HCT116 (cell line): ENCODE results near the gene GPC5. TPM values are rescaled to one million over a fixed set of nuclear protein-coding genes. Genes with fewer than 3 reads are reported as not detected.

ENCODE experiments used
- ATAC-seq: fragments of 200-7000 bp; cut with Tn5 transposase; 2 replicates; pipeline ENCODE4 v1.9.1; 2020; ENCODE audit warnings: mild to moderate bottlenecking, moderate library complexity
- BruUV-seq: library from RNA; stranded (reverse); fragments of 400-500 nt; replicated peaks from 2 replicates; lab custom pipeline; 2021; lab: Mats Ljungman, UMichigan
- CTCF ChIA-PET: fragments of 300-600 bp; sonication (Branson Sonifier 250); formaldehyde crosslinking; loops from one replicate; lab custom pipeline; 2021; ENCODE audit warnings: antibody characterized with exemption; lab: Charles Lee
- POLR2A ChIA-PET: fragments of 300-600, 350-600 bp; sonication (Branson Sonifier 250); formaldehyde crosslinking; loops from one replicate; lab custom pipeline; 2021; ENCODE audit warnings: antibody characterized with exemption; lab: Charles Lee
- RAD21 ChIA-PET, 2 experiments: fragments of 300-600 bp; sonication (Branson Sonifier 250); formaldehyde crosslinking; loops; one replicate each; lab custom pipeline; 2023; ENCODE audit warnings: low total read pairs in 2 of 2; ENCODE audit not compliant: uncharacterized antibody in 2 of 2, unreplicated experiment in 2 of 2, low non-redundant PET in 1 of 2; lab: Charles Lee
- DNase-seq: peaks from one replicate; pipeline ENCODE4 v3.0.0-alpha.2; 2010; ENCODE audit warnings: low read depth, low spot score
- H2AFZ ChIP-seq: fragments of 200-600 bp; shearing (Covaris generic), sonication (generic); 2 replicates; pipeline ENCODE4 v1.6.1; 2017; ENCODE audit warnings: low read depth, mixed run types, mixed read lengths, antibody characterized with exemption, low read length; ENCODE audit not compliant: poor library complexity, severe bottlenecking
- H3K27ac ChIP-seq: 2 replicates; pipeline ENCODE4 v1.5.1; 2012; ENCODE audit warnings: low read depth, low read length
- H3K27me3 ChIP-seq: fragments of 200-600 bp; sonication (generic); 2 replicates; pipeline ENCODE4 v1.6.1; 2016; ENCODE audit warnings: mixed run types, low read length, mixed read lengths; ENCODE audit not compliant: insufficient read depth
- H3K36me3 ChIP-seq, 2 experiments: fragments of 200-500 bp in 1 of 2; fragments of 200-600 bp in 1 of 2; sonication (Bioruptor generic) in 1 of 2; sonication (generic) in 1 of 2; 2 replicates each; pipeline versions ENCODE4 v1.5.1 to v1.6.1; 2014 to 2016; ENCODE audit warnings: low read length in 2 of 2, inconsistent platforms in 1 of 2, mixed read lengths in 1 of 2, mixed run types in 1 of 2; ENCODE audit not compliant: insufficient read depth in 2 of 2, control insufficient read depth in 1 of 2
- H3K4me1 ChIP-seq, 2 experiments: fragments of 200-600 bp in 1 of 2; sonication (generic) in 1 of 2; 2 replicates each; pipeline versions ENCODE4 v1.5.1 to v1.6.1; 2012 to 2017; ENCODE audit warnings: low read length in 2 of 2, inconsistent platforms in 1 of 2, mild to moderate bottlenecking in 1 of 2, mixed read lengths in 1 of 2, mixed run types in 1 of 2, moderate library complexity in 1 of 2; ENCODE audit not compliant: insufficient read depth in 2 of 2, control insufficient read depth in 1 of 2
- H3K4me2 ChIP-seq: fragments of 200-600 bp; sonication (generic); 2 replicates; pipeline ENCODE4 v1.6.1; 2017; ENCODE audit warnings: mixed run types, low read length, mixed read lengths
- H3K4me3 ChIP-seq, 2 experiments: fragments of 200-600 bp in 1 of 2; sonication (generic) in 1 of 2; replicated peaks in 1 of 2; 2 replicates each; pipeline ENCODE4 v1.5.1; 2011 to 2016; ENCODE audit warnings: low read length in 2 of 2, control low read depth in 1 of 2, low read depth in 1 of 2, mild to moderate bottlenecking in 1 of 2, mixed read lengths in 1 of 2, mixed run types in 1 of 2
- H3K79me2 ChIP-seq: fragments of 200-600 bp; sonication (generic); 2 replicates; pipeline ENCODE4 v1.6.1; 2017; ENCODE audit warnings: mild to moderate bottlenecking, mixed run types, low read length, moderate library complexity, mixed read lengths; ENCODE audit not compliant: insufficient read depth
- H3K9ac ChIP-seq: fragments of 200-600 bp; sonication (generic); 2 replicates; pipeline ENCODE4 v1.6.1; 2016; ENCODE audit warnings: low read length, mixed read lengths
- H3K9me2 ChIP-seq: fragments of 200-600 bp; sonication (generic), shearing (Covaris generic); 2 replicates; pipeline ENCODE4 v1.6.1; 2017; ENCODE audit warnings: mixed run types, mild to moderate bottlenecking, moderate library complexity; ENCODE audit not compliant: insufficient read depth
- H3K9me3 ChIP-seq, 2 experiments: fragments of 200-500 bp in 1 of 2; fragments of 200-600 bp in 1 of 2; sonication (Bioruptor generic) in 1 of 2; sonication (generic) in 1 of 2; 2 replicates each; pipeline ENCODE4 v1.6.1; 2014 to 2017; ENCODE audit warnings: low read length in 2 of 2, mixed read lengths in 2 of 2, inconsistent platforms in 1 of 2, low read depth in 1 of 2, mild to moderate bottlenecking in 1 of 2, mixed run types in 1 of 2, moderate library complexity in 1 of 2; ENCODE audit not compliant: control insufficient read depth in 1 of 2, insufficient read depth in 1 of 2
- H4K20me1 ChIP-seq: fragments of 200-600 bp; sonication (generic), shearing (Covaris generic); 2 replicates; pipeline ENCODE4 v1.6.1; 2017; ENCODE audit warnings: mixed run types, mild to moderate bottlenecking, moderate library complexity; ENCODE audit not compliant: insufficient read depth
- CBX3 ChIP-seq: IDR thresholded peaks from 2 replicates; pipeline ENCODE4 v1.6.1; 2012; ENCODE audit warnings: low read depth
- EGR1 ChIP-seq: IDR thresholded peaks from 2 replicates; pipeline ENCODE4 v1.6.1; 2012; ENCODE audit warnings: low read depth
- EZH2phosphoT487 ChIP-seq: fragments of 200-600 bp; IDR thresholded peaks from 2 replicates; pipeline ENCODE4 v1.6.1; 2018; ENCODE audit warnings: antibody characterized with exemption, borderline replicate concordance
- MAX ChIP-seq: IDR thresholded peaks from 2 replicates; pipeline ENCODE4 v1.6.1; 2012
- POLR2A ChIP-seq: IDR thresholded peaks from 2 replicates; pipeline ENCODE4 v1.7.0; 2011; ENCODE audit warnings: borderline replicate concordance; ENCODE audit not compliant: insufficient read depth, insufficient read length; ENCODE audit errors: extremely low read depth
- REST ChIP-seq: IDR thresholded peaks from 2 replicates; pipeline ENCODE4 v1.6.1; 2012; ENCODE audit warnings: low read depth
- TCF7L2 ChIP-seq: IDR thresholded peaks from 2 replicates; pipeline ENCODE4 v1.7.0; 2011; ENCODE audit warnings: borderline replicate concordance, inconsistent platforms; ENCODE audit not compliant: insufficient read depth, insufficient read length; ENCODE audit errors: extremely low read depth
- intact Hi-C: fragments of 100-400 bp; cut with micrococcal nuclease; formaldehyde crosslinking; loops from 2 replicates; pipeline ENCODE4 v1.10.0; 2022
- total RNA-seq: library from RNA; stranded (reverse); gene quantifications from one replicate; pipeline ENCODE4 v1.2.1, GENCODE V29; 2021; ENCODE audit not compliant: unreplicated experiment
- TF ChIP-seq, protein P1 (sequence below), 3 experiments: fragments of 200-600 bp in 1 of 3; sonication (generic) in 1 of 3; IDR thresholded peaks in 2 of 3; conservative IDR thresholded peaks in 1 of 3; 2 replicates each; pipeline ENCODE4 v1.5.1; 2012 to 2017; ENCODE audit warnings: low read depth in 2 of 3, low read length in 2 of 3, antibody characterized with exemption in 1 of 3, borderline replicate concordance in 1 of 3, control low read depth in 1 of 3, mild to moderate bottlenecking in 1 of 3, mixed read lengths in 1 of 3, mixed run types in 1 of 3, moderate library complexity in 1 of 3; ENCODE audit not compliant: insufficient read depth in 1 of 3

GPC5 gene
- total RNA-seq, 1 experiment from 2014 or later = not detected

DNA sequence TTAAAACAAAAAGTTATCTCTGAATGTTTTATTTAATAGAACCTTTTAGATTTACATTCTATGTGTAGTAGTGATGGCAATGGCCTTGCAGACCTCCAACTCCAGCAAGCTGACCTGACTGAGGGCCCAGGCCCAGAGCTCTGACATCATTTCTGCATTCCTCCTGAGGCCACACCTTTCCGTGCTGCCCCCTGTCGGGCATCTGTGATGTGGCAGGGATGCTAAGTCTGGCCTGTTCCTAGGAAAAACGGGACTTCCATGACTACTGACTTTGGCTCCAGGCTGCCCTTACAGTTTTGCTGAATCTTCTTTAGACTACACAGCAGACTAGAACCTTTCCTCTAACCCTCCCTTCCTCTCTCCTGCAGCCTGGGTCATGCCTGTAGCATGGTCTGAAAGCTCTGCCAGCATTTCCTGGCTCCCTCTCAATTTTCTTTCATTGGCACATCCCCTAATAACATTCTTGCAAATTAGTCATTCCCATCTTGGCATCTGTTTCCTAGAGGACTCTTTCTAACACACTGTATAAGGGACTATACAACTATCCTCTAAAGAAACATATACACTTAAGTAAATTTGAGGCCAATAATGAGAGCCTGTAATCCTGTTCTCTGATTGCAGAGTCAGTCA, 249.1 kb downstream of the GPC5 start:
- H3K9me2 ChIP-seq = no peaks in the 10 kb centered on the region
- no peaks in the 10 kb centered on the region for H3K4me1 ChIP-seq
- no peaks in the 10 kb centered on the region for H3K27me3 ChIP-seq
- ChIA-PET RAD21 (no interaction called here), POLR2A (no interaction called here), CTCF (no interaction called here)
- H3K27ac ChIP-seq = no peak overlapping the region
- H3K36me3 ChIP-seq = no peaks in the 10 kb centered on the region
- no peaks in the 10 kb centered on the region for H4K20me1 ChIP-seq
- no peak overlapping the region for H3K9ac ChIP-seq
- H3K9me3 ChIP-seq = peaks cover 8 to 11% of the 10 kb centered on the region in 2 experiments; a peak in 2 of 4 replicates
- DNase-seq (no peak), ATAC-seq (no peak)
- BruUV-seq = no TSS peak
- no peak overlapping the region for H3K4me3 ChIP-seq
- H2AFZ ChIP-seq = no peak overlapping the region
- TF ChIP-seq, protein P1, sequence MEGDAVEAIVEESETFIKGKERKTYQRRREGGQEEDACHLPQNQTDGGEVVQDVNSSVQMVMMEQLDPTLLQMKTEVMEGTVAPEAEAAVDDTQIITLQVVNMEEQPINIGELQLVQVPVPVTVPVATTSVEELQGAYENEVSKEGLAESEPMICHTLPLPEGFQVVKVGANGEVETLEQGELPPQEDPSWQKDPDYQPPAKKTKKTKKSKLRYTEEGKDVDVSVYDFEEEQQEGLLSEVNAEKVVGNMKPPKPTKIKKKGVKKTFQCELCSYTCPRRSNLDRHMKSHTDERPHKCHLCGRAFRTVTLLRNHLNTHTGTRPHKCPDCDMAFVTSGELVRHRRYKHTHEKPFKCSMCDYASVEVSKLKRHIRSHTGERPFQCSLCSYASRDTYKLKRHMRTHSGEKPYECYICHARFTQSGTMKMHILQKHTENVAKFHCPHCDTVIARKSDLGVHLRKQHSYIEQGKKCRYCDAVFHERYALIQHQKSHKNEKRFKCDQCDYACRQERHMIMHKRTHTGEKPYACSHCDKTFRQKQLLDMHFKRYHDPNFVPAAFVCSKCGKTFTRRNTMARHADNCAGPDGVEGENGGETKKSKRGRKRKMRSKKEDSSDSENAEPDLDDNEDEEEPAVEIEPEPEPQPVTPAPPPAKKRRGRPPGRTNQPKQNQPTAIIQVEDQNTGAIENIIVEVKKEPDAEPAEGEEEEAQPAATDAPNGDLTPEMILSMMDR (IDR thresholded peaks at IDR 0.05 in 2 of 3, conservative IDR thresholded peaks at IDR 0.05 in 1 of 3; ENCODE audit: borderline replicate concordance in 1 of 3, insufficient read depth in 1 of 3, low read depth in 2 of 3, low read length in 2 of 3) = peak in 2 of 3 experiments; percentile 42 to 46; a peak in 3 of 6 replicates
- TF ChIP-seq TCF7L2 = no peak
- TF ChIP-seq EGR1 = no peak
- H3K4me2 ChIP-seq = no peak overlapping the region
- no peaks in the 10 kb centered on the region for H3K79me2 ChIP-seq
- intact Hi-C loops = no loop called here

GRCh38 chr13:91648012-91648411, 249.6 kb downstream of the GPC5 start:
- ATAC-seq (no peak), DNase-seq (no peak)
- CTCF ChIA-PET = no interaction called here
- H3K4me2 ChIP-seq = no peak overlapping the region
- no peak overlapping the region for H3K27ac ChIP-seq
- H3K27me3 ChIP-seq = no peaks in the 10 kb centered on the region
- no peaks in the 10 kb centered on the region for H3K9me2 ChIP-seq
- POLR2A ChIA-PET = no interaction called here
- intact Hi-C loops = no loop called here
- H3K4me1 ChIP-seq = no peaks in the 10 kb centered on the region
- H3K9me3 ChIP-seq = peaks cover 8 to 11% of the 10 kb centered on the region in 2 experiments; a peak in 2 of 4 replicates
- RAD21 ChIA-PET = no interaction called here
- H3K36me3 ChIP-seq = no peaks in the 10 kb centered on the region
- H3K79me2 ChIP-seq = no peaks in the 10 kb centered on the region
- H3K4me3 ChIP-seq = no peak overlapping the region
- no peak overlapping the region for H2AFZ ChIP-seq
- H3K9ac ChIP-seq = no peak overlapping the region
- no TSS peak for BruUV-seq
- H4K20me1 ChIP-seq = no peaks in the 10 kb centered on the region
- TF ChIP-seq EZH2phosphoT487 (no peak), CBX3 (no peak), POLR2A (no peak), MAX (no peak), REST (no peak)
